Hippocampal formation (tissue), 2 donors: Measurements from ENCODE around the gene OSBPL9.
A peak's percentile ranks its signal among the peaks of the same experiment; 100 is the strongest.
"Not testable (repeated sequence)": the region's sequence is repeated elsewhere in the genome, so short reads cannot be mapped to it uniquely, and the experiment has no call there.

ENCODE experiments used
- DNase-seq, 2 donors: peaks; one replicate each; lab custom pipeline; 2025; lab: John Stamatoyannopoulos, UW

The OSBPL9 gene

DNA sequence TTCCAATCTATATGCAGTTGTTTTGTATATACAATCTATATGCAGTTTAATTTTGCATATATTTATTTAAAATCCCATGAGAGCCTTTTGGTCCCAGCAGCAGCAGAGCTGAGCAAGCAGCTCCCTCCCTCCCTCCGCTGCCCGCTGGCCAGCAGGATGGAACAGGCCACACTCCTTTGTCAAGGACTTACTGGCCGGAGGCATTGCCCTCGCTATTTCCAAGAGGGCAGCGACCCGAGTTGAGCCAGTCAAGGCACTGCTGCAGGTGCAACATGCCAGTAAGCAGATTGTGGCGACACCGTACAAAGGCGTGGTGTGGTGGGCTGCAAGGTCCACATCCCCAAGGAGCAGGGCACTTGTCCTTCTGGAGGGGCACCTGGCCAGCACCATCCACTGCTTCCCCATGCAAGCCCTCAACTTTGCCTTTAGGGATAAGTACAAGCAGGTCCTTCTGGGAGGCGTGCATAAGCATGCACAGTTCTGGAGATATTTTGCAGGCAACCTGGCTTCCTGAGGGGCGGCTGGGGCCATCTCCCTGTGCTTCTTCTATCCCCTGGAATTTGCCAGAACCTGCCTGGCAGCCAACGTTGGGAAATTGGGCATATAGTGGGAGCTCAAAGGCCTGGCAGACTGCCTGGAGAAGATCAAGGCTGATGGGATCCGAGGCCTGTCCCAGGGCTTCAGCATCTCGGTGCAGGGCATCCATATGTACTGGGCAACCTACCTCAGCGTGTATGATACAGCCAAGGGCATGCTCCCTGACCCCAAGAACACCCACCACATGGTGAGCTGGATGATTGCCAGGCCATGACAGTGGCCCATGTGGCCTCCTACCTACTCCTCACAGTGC lies 92.2 kb downstream of the OSBPL9 start:
- no peak for DNase-seq

DNA sequence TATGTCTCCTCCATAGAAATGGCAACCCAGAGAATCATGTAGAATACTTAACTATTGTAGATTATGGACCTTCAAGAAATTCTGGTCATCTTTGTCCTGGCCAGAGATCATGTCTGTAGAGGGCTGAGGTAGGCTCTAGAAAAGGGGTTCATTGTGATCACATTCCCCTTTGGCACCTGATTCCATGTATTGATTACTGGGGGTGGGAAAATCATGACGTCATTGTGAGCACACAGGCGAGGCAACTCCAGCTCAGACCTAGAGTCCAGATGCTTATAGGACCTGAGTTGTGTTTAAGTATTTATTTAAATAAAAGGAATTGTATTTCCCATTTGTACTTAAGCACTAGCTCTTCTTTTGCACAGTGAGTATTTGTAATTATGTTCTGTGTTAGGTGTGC lies 93.1 kb downstream of the OSBPL9 start:
- no peak for DNase-seq

DNA sequence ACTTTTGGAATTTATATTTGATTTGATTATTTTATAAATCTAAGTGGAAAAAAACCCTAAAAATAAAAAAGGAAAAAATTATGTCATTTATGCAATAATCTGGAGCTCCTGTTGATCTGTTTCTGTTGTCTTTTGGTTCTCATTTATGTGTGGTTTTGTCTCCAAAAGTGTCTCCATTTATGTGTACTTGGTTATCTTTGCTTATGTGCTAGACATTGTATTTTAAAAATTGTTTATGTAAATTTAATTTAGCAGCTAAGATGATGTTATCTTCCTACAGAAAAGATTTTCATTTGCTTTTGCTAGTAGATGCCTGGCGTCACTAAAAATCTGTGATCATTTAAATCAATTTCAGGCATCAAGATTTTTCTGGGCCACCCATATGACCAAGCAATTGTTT lies 95.7 kb downstream of the OSBPL9 start:
- DNase-seq: no peak

DNA sequence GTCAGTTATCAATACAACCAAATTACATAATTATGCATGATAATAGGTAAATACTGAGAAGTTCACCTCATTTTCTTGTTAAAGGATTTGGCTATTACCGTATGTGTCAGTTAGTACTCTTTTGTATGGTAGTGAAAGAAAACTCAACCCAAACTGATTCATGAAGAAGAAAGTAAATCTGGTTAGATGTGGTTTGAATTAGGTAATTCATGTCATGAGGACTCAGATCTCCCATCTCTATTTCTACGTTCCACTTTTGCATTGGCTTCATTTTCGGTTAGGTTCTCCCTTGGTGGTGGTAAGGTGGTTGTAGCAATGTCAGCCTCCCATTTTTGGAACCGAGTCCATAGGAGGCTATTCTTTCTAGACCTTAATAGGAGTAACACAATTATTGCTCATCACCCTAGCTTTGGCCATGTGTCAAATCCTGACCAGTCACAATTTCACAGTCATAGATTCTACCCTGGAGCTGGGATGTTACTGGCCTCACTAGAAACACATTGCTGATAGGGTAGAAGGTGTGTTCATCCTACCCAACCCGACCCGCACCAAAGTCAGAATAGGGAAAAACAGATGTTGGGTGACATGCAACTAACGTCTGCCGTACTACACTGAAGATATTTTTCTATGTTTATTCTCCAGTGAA lies 97.6 kb downstream of the OSBPL9 start:
- DNase-seq: no peak

DNA sequence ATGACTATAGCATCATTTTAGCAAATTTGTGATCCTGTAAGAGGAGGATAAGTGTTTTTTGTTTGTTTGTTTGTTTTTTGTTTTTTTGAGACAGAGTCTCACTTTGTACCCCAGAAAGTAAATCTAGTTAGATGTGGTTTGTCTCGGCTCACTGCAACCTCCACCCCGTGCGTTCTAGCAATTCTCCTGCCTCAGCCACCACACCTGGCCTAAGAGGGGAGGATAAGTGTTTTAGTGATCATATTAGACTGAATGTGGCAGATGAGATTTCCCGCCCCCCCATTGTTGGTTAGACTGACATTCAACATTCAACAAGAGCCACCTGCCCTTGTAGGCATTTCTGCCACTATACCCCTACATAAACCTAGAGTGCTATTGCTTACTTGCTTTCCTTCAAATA lies 98.5 kb downstream of the OSBPL9 start:
- DNase-seq: no peak

DNA sequence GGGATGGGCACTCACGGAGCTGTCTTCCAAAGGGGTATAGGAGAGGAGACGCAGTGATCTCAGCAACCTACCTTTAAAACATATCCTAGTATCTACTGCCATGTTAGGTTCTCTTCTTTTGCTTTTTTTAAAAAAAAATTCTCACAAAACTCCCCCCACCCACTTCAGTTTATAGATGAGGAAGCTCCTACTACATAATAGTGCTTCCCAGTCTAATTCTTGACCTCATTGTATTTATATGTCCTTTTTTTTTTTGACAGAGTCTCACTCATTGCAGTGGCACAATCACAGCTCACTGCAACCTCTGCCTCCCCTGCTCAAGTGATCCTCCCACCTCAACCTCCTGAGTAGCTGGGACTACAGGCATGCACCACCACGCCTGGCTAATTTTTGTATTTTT lies 99.9 kb downstream of the OSBPL9 start:
- DNase-seq: no peak

DNA sequence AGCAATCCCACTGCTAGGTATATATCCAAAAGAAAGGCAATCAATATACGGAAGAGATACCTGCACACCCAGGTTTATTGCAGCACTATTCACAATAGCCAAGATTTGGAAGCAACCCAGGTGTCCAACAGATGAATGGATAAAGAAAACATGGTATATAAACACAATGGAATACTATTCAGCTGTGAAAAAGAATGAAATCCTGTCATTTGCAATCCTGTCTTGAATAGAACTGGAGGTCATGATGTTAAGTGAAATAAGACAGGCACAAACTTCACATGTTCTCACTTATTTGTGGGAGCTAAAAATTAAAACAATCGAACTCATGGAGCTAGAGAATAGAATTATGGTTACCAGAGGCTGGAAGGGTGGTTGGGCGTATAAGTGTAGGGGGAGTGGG lies 101.0 kb downstream of the OSBPL9 start:
- no peak for DNase-seq

DNA sequence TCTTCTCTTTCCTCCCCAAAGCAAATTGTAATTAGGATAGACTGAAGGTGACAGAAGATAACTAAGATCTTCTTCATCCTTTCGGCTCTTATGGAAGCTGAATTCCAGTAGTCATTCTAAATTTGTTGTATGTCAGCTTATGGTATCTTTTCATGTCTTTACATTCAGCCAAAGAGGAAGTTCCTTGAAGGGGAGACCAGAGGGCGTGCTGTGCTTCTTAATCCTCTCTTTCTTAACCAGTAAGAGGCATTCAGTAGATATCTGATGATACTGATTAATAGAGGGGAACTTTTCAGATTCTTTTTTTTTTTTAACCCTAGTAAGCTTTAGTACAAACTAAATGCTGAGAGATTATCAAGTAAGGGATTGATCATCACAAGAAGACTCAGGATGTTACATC lies 102.3 kb downstream of the OSBPL9 start:
- no peak for DNase-seq

DNA sequence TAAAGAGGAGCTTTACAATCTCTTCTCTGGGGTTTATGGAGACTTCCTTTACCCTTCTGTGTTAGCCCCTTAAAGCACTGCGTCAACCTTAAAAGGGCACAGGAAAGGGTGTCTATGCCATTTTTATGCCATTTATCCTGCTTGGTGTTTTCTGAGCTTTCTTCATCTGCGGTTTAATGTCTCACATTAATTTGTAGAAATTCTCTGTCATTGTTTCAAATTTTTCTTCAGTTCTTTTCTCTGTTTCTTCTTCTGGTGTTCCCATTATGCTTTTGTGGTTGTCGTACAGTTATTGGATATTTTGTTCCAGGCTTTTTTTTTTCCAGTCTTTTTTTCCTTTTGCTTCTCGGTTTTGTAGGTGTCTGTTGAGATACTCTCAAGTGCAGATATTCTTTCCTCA lies 107.9 kb downstream of the OSBPL9 start:
- DNase-seq: no peak

DNA sequence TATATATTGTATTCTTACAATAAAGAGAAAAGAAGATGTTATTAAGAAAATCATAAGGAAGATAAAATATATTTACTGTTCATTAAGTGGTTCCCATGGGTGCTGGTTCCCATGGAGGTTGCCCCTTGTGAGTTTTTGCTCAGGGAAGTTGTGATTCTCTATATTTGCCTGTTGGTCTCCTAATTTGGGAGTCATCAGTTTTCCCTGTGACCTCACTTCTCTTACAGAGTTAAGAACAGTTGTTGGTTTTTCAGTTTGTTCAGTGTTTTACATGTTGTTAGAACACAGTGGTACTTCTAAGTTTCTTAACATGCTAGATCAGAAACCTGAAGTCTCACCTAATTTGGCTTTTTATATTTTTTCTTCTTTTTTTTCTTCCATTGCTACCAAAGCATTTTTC lies 109.2 kb downstream of the OSBPL9 start:
- no peak for DNase-seq

DNA sequence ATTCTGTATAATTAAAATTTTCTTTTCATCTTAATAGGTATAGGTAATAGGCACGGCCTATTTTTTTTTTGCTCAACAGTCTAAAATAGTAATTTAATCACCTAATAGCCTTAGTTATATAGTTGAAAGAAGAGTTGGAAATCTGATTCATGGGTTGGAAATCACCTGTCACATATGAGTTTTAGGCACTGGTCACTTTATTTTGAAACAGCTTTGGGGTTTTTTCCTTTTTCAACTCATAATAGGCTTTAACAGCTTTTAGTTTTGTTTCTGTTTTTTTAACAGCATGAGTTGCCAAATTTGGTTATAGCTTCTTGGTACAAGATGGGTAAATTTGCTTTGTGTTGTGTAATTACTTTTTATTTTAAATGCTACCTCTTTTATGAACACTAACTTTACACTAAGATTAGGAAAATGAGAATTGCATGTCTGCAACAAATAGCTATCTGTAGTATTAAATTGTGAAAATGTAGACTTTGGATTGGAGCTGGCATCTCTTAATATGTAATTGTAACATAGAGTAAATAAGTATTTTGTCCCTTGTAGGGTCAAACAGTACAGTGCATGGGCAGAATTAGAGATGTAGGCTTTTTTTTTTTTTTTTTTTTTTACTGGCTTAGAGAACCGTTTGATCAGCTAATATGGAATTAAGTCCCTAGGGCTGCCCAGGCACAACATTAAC lies 109.8 kb downstream of the OSBPL9 start:
- DNase-seq: no peak

DNA sequence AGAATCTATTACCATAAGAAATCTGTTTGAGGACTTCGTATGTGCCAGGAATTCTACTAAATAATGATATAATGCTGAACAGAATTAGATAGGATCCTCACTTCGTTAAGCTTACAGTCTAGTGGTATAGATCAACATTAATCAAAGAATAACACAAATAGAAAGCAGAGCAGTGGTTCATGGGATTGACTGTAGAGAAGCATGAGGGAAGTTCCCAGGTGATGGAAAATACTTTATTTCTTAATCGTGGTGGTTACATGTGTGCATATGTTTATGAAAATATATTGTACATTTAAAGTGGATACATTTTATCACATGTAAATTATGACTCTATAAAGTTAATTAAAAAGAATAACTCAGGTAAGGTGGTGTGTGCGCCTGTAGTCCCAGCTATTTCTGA lies 110.5 kb downstream of the OSBPL9 start:
- DNase-seq: no peak

DNA sequence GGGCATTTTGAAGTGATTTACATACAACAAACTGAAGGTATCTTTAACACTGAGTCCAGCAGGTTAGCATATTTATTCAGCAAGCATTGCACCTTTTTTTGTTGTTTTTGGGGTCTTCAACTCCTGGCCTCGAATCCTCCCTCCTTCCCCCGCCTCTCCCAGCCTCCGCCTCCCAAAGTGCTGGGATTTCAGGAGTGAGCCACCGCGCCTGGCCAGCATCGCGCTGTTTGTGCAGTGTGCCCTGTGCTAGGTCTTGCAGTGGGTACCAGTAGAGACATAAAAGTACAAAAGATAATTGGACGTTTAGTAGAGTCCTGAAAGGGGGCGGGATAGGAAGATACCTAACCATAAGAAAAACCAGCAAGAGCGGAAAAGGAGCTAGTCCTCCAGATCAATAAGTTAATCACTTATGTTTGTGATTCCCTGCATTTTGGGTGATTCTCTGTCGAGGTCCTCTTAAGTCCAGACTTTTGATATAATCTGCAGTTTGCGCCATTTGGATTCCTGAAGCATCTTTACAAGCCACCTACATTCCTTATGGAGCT lies 111.8 kb downstream of the OSBPL9 start:
- DNase-seq: no peak

DNA sequence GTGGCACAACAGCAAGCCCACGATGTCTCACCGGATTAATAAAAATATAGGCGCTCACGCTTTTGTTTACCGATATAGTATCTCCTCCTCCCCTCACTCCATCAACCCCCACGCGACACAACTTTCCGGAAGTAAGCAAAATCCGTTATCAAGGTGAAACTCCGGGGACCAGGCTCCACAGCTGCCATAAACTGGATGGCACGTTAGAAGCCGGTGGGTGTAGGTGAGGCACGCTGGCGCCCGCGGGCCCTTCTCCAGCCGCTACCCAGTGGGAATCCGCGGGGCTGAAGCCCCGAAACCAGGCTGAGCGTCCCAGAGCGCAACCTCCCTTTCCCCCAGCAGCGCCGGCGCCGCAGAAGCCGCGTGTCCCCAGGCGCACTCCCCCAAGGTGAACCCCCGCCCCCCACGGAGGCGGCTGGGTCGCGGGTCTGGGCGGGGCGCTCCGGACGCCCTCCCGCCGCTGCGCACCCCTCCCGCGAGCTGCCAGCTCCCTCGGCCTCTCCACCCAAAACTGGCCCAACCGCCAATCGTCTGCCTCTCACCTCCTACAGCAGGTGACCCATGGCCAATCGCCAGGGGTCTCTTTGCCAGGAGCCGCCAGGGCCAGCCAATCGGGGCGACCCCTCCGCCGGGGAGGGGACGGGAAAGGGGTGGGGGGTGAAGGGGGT lies 112.4 kb downstream of the OSBPL9 start:
- peak in 1 of 2 donors; percentile 53 for DNase-seq

DNA sequence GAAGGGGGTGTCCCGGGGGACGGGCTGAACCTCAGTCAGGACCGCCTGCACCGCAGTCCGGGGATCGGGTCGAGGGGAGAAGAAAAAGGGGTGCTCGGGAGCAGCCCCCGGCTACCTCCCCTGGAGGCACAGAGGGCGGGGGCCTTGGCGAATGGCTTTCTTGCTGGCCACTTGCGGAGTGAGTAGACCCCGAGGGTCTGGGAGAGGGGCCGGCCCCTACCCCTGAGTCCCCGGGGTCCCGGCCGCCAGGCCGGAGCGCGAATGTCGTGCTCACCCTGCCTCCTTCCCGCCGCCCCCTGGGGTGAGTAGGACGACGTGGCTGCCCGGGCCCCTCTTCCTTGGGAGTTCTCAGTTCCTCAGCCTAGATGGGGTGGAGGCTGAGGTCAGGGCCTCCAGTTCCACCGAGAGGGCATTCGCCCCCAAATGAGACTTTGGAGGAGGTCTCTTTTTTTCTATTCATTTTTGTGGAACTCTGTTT lies 113.0 kb downstream of the OSBPL9 start:
- DNase-seq: no peak

DNA sequence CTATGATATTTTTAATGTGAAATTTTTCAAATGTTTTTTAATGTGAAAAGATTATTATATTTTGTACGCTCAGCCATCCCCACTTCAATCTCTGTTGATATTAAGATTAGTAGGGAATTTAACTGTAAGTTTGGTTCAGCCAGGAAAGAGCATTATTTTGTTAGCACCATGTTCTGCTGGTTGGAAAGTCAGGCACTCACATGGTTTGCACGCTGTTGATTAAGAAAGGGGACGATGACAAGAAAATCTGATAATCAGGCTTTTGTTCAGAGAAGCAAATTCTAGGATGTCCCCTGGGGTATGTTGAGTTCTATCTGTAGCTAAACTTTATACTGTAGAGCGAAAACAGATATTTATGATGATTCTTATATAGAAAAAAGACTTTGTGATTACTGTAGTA lies 115.1 kb downstream of the OSBPL9 start:
- DNase-seq: no peak

DNA sequence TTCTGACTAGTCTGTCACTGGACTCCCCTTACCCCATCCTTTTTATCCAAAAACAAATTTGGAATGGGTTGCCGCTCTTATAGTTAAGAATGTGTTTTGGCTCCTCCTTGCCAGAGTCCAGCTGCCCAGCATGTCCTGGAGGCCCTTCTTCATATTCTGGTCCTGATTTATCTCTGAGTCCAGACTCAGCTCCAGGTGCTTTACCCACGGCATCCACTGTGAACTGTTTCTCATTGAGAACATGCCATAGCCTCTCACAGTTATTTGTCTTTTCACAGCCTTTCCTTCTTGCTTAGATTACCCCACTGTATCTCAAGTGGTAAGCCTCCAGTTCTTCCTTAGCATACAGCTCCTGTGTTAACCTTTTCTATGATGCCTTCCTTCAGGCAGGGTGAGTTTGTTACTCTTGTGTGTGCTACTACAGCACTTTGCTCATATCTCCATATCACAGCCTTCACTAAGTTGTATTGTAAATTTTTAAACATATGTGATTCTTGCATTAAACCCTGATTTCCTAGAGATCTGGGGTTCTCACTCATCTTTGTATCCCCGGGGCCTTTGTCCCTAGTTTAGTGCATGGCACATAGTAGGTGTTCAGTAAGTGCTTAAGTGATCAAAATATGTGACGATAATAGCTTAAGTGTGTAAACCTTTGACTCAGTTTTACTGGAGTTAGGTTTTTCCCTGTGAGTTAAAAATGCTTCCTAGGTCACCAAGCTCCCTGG lies 116.0 kb downstream of the OSBPL9 start:
- DNase-seq: no peak

DNA sequence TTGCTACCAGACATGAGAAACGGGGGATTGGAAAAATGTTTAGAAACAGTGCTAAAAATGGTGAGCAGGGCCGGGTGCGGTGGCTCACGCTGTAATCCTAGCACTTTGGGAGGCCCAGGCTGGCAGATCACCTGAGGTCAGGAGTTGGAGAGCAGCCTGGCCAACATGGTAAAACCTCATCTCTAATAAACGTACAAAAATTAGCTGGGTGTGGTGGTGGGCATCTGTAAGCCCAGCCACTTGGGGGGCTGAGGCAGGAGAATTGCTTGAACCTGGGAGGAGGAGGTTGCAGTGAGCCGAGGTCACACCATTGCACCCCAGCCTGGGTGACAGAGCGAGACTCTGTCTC lies 116.5 kb downstream of the OSBPL9 start:
- not testable (repeated sequence) for DNase-seq

DNA sequence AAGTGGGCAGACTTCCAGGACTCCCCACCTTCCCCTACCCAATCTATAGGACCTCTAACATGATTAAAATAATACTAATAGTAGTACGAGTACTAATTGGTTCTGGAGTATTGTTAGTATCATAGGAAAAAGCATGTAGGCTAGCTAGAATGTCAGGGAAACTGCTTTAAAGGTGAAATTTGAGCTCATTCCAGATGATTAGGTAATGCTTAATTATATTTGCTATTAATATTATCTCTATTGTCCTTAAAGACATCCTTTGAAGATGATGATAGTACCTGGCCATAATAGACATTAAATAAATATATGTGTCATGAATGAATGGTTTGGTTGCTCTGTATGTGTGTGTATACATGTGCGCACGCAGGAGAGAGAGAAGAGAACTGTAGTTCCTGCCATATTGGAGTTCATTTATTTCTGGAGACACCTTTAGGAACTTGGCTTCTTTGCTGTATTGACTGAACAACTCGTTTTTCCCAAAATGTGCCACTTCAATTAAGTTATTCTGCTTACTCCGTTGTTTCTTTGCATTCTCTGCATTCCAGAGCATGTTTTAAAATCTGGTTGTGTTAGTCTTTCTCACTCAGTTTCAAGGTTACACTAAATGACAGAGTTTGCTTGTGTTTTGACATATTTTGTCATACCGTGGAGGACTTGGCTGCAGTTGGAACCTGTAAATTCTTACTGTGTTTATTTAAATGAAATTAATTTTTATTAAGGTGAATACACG lies 117.1 kb downstream of the OSBPL9 start:
- DNase-seq: no peak

DNA sequence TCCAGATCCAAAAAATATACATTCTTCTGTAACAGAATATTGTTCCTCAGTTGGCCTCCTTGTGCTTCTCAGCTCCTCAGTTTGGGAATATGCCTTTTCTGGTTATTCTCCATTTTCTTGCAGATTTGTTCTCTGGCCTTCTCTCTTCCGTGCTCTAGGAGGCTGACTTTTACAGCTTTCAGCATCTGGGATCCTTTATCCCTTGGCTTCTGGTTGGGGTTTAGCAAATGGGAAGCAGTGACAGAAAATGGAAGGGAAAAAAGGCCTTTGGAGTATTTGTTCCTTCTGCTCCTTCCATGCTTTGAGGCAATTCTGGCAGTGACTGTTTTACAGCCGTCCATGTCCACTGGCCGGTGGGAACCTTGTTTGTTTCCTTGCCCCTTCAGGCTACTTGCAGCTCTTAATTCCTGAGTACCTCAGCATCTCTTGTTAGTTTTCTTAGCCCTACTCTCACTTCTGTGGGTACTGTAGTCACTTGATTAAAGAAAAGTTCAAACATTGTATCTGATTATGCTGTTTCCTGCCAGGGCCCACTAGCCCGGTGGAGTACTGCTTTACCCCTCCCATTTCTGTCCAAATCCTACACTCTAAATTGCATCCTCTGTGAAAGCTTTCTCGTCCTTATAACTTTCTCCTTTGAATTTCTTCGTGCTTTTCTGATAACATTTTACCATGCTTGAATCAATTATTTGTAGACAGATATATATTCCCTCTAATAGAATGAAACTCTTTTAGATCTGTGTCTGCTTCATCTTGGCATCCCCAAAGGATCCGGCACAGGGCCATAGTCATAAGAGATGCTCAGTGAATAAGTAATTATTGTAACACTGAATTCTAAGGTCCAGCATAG lies 118.2 kb downstream of the OSBPL9 start:
- DNase-seq: no peak
